A549 (cell line): Measurements from ENCODE around the gene EIF2B2.

Source experiments
- EP300 ChIP-seq, 2 experiments: fragments of >200 bp; sonication (Bioruptor Twin); formaldehyde crosslinking; IDR thresholded peaks; 2 replicates in 1 of 2; 3 replicates in 1 of 2; pipeline ENCODE4 v1.6.1; 2016 to 2017
- JUNB ChIP-seq: fragments of >200 bp; sonication (Bioruptor Twin); formaldehyde crosslinking; IDR thresholded peaks from 2 replicates; pipeline ENCODE4 v1.6.1; 2016
- NPAS2 ChIP-seq: fragments of 250-450 bp; sonication (Bioruptor Pico); IDR thresholded peaks from 2 replicates; pipeline ENCODE4 v1.8.0; 2022; ENCODE audit warnings: mild to moderate bottlenecking, moderate library complexity, borderline replicate concordance
- NR3C1 ChIP-seq: fragments of >200 bp; sonication (Bioruptor Twin); formaldehyde crosslinking; IDR thresholded peaks from 3 replicates; pipeline ENCODE4 v1.6.1; 2017

DNA sequence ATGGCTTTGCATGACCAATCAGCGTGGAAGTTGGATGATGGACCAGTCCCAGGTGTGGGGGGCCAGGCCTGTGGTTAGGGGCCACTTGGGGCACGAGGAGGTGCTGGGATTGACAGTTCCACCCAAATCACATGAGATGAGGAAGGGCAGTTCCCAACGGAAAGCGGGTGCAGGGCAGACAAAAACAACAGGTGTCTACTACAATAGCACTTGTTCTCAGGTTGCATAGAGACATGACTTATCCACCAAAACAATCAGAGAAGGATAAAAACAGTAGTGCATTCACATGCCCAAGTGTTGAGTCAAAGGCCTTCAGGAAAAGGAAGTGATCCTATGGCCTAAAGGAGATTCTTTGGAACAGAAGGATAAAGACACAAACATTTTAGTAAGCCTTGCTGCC, 14.6 kb upstream of the EIF2B2 start:
- no peak for TF ChIP-seq NR3C1
- TF ChIP-seq JUNB: no peak
- TF ChIP-seq EP300 (IDR thresholded peaks at IDR 0.05): no peak
- no peak for TF ChIP-seq NPAS2
